ENCODE results near the gene THEMIS2. TPM values are rescaled to one million over a fixed set of nuclear protein-coding genes. Genes with fewer than 3 reads are reported as not detected.
"Not testable (repeated sequence)": the region's sequence is repeated elsewhere in the genome, so short reads cannot be mapped to it uniquely, and the experiment has no call there.

The THEMIS2 gene
- total RNA-seq, 4 donors from 2014 or later: 5.6 to 12.0 (median 7.9) TPM

- Histone ChIP-seq H3K27ac (no peak overlapping the region), H3K9me3 (no peaks in the 10 kb centered on the region), H3K27me3 (no peaks in the 10 kb centered on the region), H3K4me1 (no peaks in the 10 kb centered on the region), H3K4me3 (no peak overlapping the region), H3K36me3 (peaks cover 68% of the 10 kb centered on the region)
- TF ChIP-seq, protein P1, sequence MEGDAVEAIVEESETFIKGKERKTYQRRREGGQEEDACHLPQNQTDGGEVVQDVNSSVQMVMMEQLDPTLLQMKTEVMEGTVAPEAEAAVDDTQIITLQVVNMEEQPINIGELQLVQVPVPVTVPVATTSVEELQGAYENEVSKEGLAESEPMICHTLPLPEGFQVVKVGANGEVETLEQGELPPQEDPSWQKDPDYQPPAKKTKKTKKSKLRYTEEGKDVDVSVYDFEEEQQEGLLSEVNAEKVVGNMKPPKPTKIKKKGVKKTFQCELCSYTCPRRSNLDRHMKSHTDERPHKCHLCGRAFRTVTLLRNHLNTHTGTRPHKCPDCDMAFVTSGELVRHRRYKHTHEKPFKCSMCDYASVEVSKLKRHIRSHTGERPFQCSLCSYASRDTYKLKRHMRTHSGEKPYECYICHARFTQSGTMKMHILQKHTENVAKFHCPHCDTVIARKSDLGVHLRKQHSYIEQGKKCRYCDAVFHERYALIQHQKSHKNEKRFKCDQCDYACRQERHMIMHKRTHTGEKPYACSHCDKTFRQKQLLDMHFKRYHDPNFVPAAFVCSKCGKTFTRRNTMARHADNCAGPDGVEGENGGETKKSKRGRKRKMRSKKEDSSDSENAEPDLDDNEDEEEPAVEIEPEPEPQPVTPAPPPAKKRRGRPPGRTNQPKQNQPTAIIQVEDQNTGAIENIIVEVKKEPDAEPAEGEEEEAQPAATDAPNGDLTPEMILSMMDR (IDR thresholded peaks at IDR 0.05): no peak
- TF ChIP-seq POLR2AphosphoS5 (IDR thresholded peaks at IDR 0.05): no peak
- no peak for TF ChIP-seq EP300 (IDR thresholded peaks at IDR 0.05)
- no peak for TF ChIP-seq POLR2A (IDR thresholded peaks at IDR 0.05)
- peak in 1 of 2 donors; percentile 38 for DNase-seq (ENCODE audit: low spot score in 2 of 2)
- WGBS: 98% methylated on average over 5 of the region's 7 CpGs
These were observed 22.4 kb upstream of the THEMIS2 start for GRCh38 chr1:27849951-27850350.

- peaks cover 9% of the 10 kb centered on the region for H3K4me1 ChIP-seq
- TF ChIP-seq EP300 (IDR thresholded peaks at IDR 0.05): no peak
- TF ChIP-seq, protein P1 (IDR thresholded peaks at IDR 0.05): no peak
- no peak for TF ChIP-seq POLR2AphosphoS5 (IDR thresholded peaks at IDR 0.05)
- no peak for TF ChIP-seq POLR2A (IDR thresholded peaks at IDR 0.05)
- WGBS: 90% methylated on average over 6 of the region's 6 CpGs
- H3K27me3 ChIP-seq: no peaks in the 10 kb centered on the region
- peak in 1 of 2 donors; percentile 8 for DNase-seq (ENCODE audit: low spot score in 2 of 2)
- no peaks in the 10 kb centered on the region for H3K9me3 ChIP-seq
- H3K27ac ChIP-seq: no peak overlapping the region
- peaks cover 19% of the 10 kb centered on the region for H3K36me3 ChIP-seq
- no peak overlapping the region for H3K4me3 ChIP-seq
These were observed 17.3 kb upstream of the THEMIS2 start for GRCh38 chr1:27855085-27855484.

DNA sequence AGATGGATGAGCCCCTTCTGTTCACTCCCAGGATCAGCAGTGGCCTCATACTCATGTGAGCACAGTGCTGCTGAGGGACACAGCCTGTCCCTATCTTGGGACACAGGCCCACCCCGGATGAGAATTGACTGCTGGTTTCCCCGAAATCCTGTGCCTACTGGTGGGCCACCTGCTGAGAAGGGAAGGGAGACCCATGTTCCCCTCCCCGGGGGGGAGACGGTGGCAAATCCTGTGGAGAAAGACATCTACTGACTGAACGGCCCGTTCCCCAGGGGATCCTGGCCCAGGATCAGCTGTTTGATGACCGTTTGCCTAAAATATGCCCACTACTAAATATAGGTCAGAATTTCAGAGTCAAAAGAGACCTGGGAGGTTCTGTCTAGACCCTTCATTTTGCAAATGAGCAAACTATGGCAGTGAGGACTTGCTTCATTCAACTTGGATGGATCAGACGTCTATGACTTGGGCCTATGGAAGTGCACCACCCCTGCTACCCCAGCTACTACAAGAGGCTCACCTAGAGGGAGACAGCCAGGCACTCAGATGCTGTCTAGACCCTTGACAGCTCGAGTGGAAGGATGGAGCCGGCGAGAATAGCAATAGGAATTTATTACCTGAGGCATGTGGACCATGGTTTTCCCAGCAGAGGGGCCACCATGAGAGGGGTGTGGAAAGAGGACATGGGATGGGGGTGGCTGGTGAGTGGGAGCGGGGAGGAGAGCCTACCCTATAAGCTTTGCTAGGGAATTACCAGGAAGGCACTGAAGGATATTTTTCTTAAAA, 15.6 kb upstream of the THEMIS2 start:
- Histone ChIP-seq H3K4me3 (no peak overlapping the region), H3K9me3 (no peaks in the 10 kb centered on the region), H3K27ac (no peak overlapping the region), H3K4me1 (peaks cover 9% of the 10 kb centered on the region), H3K27me3 (no peaks in the 10 kb centered on the region), H3K36me3 (peaks cover 2% of the 10 kb centered on the region)
- DNase-seq (ENCODE audit: low spot score in 2 of 2): peak in 1 of 2 donors; percentile 47
- TF ChIP-seq EP300 (IDR thresholded peaks at IDR 0.05) (no peak), POLR2A (IDR thresholded peaks at IDR 0.05) (no peak), POLR2AphosphoS5 (IDR thresholded peaks at IDR 0.05) (no peak)
- TF ChIP-seq, protein P1 (IDR thresholded peaks at IDR 0.05): no peak
- 74% methylated on average over 9 of the region's 12 CpGs for WGBS

DNA sequence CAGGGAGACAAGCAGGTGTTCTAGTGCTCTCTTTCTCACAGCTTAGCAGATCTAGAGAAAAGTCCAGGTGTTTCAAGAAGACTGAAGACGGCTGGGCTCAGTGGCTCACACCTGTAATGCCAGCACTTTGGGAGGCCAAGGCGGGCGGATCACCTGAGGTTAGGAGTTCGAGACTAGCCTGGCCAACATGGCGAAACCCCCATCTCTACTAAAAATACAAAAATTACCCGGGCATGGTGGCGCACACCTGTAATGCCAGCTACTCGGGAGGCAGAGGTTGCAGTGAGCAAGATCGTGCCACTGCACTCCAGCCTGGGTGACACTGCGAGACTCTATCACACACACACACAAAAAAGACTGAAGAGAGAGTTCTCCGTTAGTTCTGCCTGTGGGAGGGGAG, 14.8 kb upstream of the THEMIS2 start:
- WGBS: 78% methylated on average over 11 of the region's 11 CpGs
- not testable (repeated sequence) for H3K27ac ChIP-seq, H3K36me3 ChIP-seq, H3K27me3 ChIP-seq, H3K9me3 ChIP-seq, H3K4me3 ChIP-seq
- peaks cover 12% of the 10 kb centered on the region for H3K4me1 ChIP-seq
- DNase-seq (ENCODE audit: low spot score in 2 of 2): peak in 1 of 2 donors; percentile 44

DNA sequence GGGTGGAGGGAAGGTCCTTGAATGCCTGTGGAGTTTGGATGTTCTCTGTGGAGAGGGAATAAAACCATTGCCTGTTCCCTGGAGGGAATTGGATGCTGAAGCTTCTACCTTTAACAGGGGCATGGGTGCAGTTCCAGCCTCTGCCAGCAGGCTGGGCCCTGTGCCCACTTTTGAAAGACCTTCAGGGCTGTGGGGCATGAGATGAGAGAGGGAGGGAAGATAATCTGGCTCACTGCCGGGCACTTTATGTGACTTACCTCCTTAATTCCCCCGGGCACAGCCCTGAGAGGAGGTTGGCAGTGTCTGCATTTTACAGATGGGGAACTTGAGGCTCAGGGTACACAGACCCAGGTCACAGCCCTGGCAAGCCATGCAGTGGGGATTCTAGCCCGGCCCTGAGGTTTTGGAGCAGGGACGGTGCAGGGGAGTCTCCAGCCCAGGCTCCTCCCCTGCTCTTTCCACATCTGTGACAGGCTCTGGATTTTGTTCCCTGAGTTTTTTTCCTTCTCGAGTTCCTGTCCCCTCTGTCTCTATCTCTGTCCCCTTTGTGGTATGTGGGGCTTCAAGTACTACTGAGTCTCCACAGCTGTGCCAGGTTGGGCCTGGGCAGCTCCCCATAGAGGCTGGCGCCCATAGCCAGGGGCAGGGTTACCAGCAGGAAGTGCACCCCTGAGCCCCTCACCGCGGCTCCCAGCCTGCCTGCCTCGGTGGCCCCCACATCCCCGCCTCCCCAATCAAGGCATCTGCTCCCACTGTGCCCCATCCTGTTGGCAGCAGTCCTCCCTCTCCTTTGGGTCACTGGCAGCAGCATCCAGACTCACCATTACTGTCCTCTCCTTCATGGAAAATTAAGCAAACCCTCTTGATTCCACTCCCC, 14.0 kb upstream of the THEMIS2 start:
- peak; percentile 88 to 90 for DNase-seq (ENCODE audit: low spot score in 2 of 2)

More for the DNA sequence above, 14.0 kb upstream of the THEMIS2 start:
- TF ChIP-seq, protein P1 (IDR thresholded peaks at IDR 0.05): peak; percentile 80 to 97
- TF ChIP-seq POLR2AphosphoS5 (IDR thresholded peaks at IDR 0.05) (peak in 1 of 3 donors; percentile 20), EP300 (IDR thresholded peaks at IDR 0.05) (no peak), POLR2A (IDR thresholded peaks at IDR 0.05) (no peak)
- Histone ChIP-seq H3K36me3 (no peaks in the 10 kb centered on the region), H3K9me3 (no peaks in the 10 kb centered on the region), H3K27me3 (no peaks in the 10 kb centered on the region), H3K4me3 (no peak overlapping the region), H3K27ac (no peak overlapping the region), H3K4me1 (peaks cover 17% of the 10 kb centered on the region)
- 33% methylated on average over 7 of the region's 10 CpGs for WGBS

Measured in suprapubic skin (tissue), 4 donors.